Activated naive CD4-positive, alpha-beta T cell (primary cell): Measurements from ENCODE around the gene NAA11.

Experiments used
- DNase-seq, 4 experiments: peaks; one replicate each; lab custom pipeline; 2025; lab: John Stamatoyannopoulos, UW

NAA11 gene

DNA sequence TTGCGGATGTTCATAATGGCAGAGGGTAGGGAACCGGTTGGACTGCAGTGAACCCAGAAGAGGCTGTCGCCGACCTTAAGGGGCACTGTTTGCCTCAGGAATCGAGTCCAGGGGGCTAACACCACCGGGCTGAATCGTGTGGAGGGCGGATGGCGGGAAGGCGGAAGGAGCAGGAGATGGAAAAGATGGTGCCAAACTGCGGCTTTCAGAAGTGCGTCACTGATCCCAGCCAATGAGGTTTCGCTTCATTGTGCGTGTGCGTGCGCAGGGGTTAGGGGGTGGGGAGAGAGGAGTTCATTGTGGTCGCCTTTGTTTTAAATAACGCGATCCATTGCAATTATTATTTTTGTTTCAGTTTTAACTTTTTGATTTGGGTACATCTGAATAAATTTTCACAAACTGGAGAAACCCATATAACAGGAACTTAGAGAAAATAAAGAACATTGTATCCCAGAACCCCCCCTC, at the start of gene NAA11:
Gene NAA11, minus strand, starts transcription at position 198 of the 465 bp plus-strand sequence. Its CDS starts 184 bp downstream, at position 14.
- DNase-seq: no peak

GRCh38 chr4:79370026-79370425, 44.2 kb upstream of the NAA11 start:
- no peak for DNase-seq

DNA sequence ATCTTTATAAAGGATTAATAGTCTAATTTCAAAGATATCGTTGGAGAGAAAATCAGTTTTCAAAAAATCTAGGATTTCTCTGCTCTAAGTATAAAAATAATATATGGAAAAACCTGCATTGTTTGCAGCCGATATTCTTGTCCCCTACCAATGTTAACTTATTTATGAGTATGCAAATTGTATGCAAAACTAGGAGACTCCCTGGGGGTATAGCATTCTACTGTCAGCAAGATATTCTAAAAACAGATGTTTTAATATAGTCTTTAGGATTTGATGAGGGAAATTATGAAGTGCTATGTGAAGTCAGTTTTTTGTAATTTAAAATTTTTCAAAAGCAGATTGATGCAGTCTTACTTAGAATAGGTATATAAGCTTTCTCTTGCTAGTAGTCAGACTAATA, 41.2 kb upstream of the NAA11 start:
- no peak for DNase-seq

DNA sequence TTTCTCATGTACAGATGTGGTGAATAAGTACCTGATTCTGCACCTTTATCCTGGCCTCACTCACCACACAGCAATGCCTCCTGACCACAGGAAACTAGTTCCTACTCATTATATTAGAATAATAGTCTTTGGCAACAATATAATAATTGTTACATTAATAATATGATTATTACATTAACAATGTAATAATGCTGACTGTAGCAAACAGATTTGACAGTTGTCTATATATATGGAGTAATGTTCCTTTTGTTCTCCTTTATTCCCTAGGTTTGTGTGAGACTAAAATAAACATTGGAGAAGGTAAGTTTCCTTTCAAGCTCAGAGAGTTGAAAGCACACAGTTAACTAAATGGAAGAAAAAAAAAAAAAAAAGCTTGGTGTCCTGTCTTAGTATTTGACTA, 40.6 kb upstream of the NAA11 start:
- DNase-seq: no peak

DNA sequence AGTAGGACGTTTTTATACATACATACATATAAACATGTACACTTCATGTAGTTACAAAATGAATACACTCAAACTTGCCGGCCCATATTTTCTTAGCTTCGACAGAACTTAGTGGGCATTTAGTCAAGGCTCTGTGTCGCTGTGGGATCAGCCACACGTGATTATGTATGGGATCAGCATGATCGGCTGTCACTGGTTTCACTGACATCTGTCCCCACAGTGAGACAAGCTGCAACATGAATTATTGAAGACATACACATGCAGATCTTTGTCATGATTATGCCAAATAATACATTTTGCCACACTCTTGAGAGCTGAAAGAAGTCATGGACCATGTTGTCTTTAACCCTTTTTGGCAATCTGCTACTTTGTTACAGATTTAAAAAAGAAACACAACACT, 38.2 kb upstream of the NAA11 start:
- no peak for DNase-seq

DNA sequence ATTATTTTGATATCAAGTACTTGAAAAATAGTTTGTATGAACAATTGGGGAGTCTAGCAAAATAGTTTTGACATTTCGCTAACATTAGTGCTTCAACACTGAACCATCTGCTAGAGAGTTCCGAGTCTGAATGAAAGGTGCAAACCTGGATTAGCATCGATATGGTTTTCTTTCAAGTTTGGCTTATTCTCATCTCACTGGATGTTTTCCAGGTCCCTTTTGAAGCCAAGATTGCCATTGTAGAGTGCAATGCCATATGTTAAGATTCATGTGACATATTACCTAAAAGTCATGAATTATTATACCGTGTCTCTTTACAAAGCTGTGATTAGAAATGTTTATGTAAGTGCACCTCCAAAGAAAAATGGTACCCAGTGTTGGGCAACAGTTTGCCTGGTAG, 36.8 kb upstream of the NAA11 start:
- DNase-seq: no peak

- DNase-seq: no peak
These were observed 34.1 kb upstream of the NAA11 start for GRCh38 chr4:79360006-79360405.

DNA sequence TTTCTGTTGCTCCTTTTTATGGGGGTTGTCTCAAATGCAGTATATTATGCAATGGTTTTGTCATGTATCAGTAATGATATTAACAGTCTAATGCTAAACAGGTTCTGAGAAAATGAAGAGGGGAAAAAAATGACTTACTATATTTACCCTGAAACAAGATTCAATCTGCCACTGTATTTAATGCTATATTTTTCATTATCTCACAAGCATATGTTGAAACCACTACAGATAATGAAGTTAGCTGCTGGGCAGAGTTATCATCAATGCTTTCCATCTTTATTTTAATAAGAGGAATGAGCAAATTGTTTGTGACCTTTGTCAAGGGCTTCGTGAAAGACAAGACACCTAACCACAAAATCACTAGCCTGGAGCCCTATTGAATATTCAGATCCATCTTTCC, 32.6 kb upstream of the NAA11 start:
- no peak for DNase-seq

- DNase-seq: no peak
These were observed 31.5 kb upstream of the NAA11 start for GRCh38 chr4:79357365-79357764.

DNA sequence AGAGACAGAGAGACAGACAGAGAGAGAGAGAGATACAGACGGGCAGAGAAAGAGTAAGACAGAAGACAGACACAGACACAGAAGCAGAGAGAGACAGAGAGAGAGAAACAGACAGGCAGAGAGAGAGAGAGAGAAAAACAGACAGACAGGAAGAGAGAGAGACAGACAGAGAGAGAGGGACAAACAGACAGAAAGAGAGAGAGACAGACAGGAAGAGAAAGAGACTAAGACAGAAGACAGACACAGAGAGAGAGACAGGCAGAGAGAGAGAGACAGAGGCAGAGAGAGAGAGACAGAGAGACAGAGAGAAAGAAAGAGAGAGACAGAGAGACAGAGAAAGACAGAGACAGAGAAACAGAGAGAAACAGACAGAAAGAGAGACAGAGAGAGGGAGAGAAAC, 27.2 kb upstream of the NAA11 start:
- DNase-seq: no peak

GRCh38 chr4:79348405-79348804, 22.5 kb upstream of the NAA11 start:
- DNase-seq: no peak

DNA sequence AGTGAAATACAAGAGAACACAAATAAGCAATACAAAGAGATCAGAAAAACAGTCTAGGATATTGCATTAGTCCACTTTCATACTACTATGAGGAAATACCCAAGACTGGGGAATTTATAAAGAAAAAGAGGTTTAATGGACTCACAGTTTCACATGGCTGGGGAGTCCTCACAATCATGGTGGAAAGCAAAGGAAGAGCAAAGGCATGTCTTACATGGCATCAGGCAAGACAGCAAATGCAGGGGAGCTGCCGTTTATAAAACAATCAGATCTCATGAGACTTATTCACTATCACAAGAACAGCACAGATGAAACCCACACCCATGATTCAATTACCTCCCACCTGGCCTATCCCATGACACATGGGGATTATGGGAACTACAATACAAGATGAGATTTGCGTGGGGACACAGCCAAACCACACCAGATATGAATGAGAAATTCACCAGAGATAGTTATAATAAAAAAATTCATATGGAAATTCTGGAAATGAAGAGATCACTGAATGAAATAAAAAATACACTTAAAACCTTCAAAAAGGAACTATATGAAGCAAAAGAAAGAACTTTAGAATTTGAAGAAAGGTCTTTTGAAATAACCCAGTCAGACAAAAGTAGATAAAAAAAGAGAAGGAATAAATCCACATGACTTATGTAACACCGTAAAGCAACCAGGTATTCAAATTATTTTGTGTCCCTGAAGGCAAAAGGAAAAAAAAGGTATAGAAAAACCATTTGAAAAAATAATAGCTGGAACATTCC, 16.2 kb upstream of the NAA11 start:
- no peak for DNase-seq

GRCh38 chr4:79340568-79340967, 14.7 kb upstream of the NAA11 start:
- no peak for DNase-seq

DNA sequence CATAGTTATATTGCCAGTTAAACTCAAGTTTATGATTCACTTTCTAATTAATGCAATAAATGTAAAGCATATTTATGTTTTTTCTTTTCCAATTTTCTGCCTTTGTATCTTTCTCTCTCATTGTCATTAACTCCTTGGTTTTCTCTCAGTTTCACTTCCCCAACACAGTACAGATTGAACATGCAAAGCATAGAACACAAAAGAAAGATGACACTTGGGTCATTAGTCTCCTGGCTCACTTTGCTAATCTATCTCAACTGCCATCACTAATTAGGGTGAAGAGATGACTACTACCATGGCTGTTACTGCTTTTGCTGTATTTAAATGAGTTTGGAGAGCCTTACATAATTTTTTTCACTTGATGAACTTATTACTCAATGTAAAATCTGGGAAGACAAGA, 12.3 kb upstream of the NAA11 start:
- DNase-seq: no peak

DNA sequence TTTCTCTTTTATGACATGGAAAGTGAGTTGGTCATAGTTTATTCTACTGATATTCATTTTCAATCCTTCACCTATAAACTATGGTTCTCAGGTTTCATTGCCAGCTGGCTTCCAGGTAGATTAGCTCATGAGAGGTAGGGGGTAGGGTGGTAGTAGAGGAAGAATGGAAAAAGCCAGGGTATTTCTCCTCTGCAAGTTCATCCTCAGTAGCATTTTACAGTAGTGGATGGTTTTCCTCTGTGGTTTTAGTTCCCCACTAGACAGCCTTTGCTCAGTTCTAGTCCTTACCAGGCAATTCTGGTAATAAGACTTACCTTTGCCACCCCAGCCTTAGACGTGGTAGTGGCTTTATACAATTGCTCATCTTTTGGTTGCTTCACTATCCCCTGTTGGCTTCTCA, 8.9 kb upstream of the NAA11 start:
- DNase-seq: no peak

GRCh38 chr4:79334341-79334740, 8.5 kb upstream of the NAA11 start:
- DNase-seq: no peak

- no peak for DNase-seq
These were observed 5.4 kb upstream of the NAA11 start for GRCh38 chr4:79331126-79331876.

- DNase-seq: no peak
These were observed 4.9 kb upstream of the NAA11 start for GRCh38 chr4:79330720-79331119.

GRCh38 chr4:79325436-79325835, 425 bp downstream of the NAA11 start:
- no peak for DNase-seq

- no peak for DNase-seq
These were observed 5.9 kb downstream of the NAA11 start for GRCh38 chr4:79319975-79320374.

- no peak for DNase-seq
These were observed 8.2 kb downstream of the NAA11 start for GRCh38 chr4:79317711-79318110.

DNA sequence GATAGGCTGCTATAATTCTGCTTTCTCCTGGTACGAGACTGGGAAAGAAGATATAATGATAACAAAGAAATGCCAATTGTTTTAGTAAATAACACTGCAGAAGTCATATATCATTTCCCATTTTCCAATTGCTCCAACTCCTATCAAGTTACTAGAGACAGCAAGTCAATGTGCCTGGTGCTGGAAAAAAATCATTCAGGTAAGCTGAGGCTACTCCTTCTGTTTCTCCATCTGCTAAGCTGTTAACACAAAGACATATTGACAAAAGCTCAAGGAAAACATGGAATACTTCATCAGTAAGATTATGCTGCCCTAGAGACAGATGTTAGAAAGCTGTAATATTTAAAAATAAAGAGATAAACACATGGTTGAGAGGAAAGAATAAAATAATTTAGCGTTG, 10.0 kb downstream of the NAA11 start:
- DNase-seq: no peak

- DNase-seq: no peak
These were observed 14.6 kb downstream of the NAA11 start for GRCh38 chr4:79311279-79311678.

GRCh38 chr4:79308971-79309370, 16.9 kb downstream of the NAA11 start:
- DNase-seq: no peak
